KMS-11 (cell line): ENCODE results near the gene WDR46.
A peak's percentile ranks its signal among the peaks of the same experiment; 100 is the strongest.
"Not testable (repeated sequence)": the region's sequence is repeated elsewhere in the genome, so short reads cannot be mapped to it uniquely, and the experiment has no call there.

Experiments used
- H2AFZ ChIP-seq: fragments of 200-600 bp; sonication (generic); 2 replicates; pipeline ENCODE4 v1.6.1; 2016; ENCODE audit warnings: antibody characterized with exemption, mixed run types, low read depth
- H3K27ac ChIP-seq: fragments of 200-600 bp; sonication (generic); 2 replicates; pipeline ENCODE4 v1.6.1; 2016; ENCODE audit warnings: mild to moderate bottlenecking, mixed run types
- H3K27me3 ChIP-seq: fragments of 200-600 bp; sonication (generic); 2 replicates; pipeline ENCODE4 v1.6.1; 2017; ENCODE audit warnings: mild to moderate bottlenecking, low read depth, mixed run types, moderate library complexity; ENCODE audit not compliant: insufficient read depth
- H3K36me3 ChIP-seq: fragments of 200-600 bp; sonication (generic); 2 replicates; pipeline ENCODE4 v1.6.1; 2017; ENCODE audit warnings: mild to moderate bottlenecking, mixed run types; ENCODE audit not compliant: insufficient read depth
- H3K4me1 ChIP-seq: fragments of 200-600 bp; sonication (generic); 2 replicates; pipeline ENCODE4 v1.6.1; 2016; ENCODE audit warnings: mild to moderate bottlenecking, low read depth, mixed run types; ENCODE audit not compliant: poor library complexity, severe bottlenecking
- H3K4me2 ChIP-seq: fragments of 200-600 bp; sonication (generic); 2 replicates; pipeline ENCODE4 v1.7.0; 2016; ENCODE audit warnings: mild to moderate bottlenecking, mixed run types
- H3K4me3 ChIP-seq: fragments of 200-600 bp; sonication (generic); IDR thresholded peaks from 2 replicates; pipeline ENCODE4 v1.6.1; 2017; ENCODE audit warnings: low read depth, low read length, mixed read lengths; ENCODE audit not compliant: insufficient read depth
- H3K79me2 ChIP-seq: fragments of 200-600 bp; sonication (generic); 2 replicates; pipeline ENCODE4 v1.6.1; 2016; ENCODE audit warnings: low read depth, mixed run types; ENCODE audit not compliant: insufficient read depth
- H3K9ac ChIP-seq: fragments of 200-600 bp; sonication (generic); 2 replicates; pipeline ENCODE4 v1.6.1; 2016; ENCODE audit warnings: mild to moderate bottlenecking, mixed run types
- H4K20me1 ChIP-seq: fragments of 200-600 bp; sonication (generic); 2 replicates; pipeline ENCODE4 v1.6.1; 2016; ENCODE audit warnings: mild to moderate bottlenecking, mixed run types; ENCODE audit not compliant: insufficient read depth
- TF ChIP-seq, protein P1 (sequence below): fragments of 200-600 bp; sonication (generic); conservative IDR thresholded peaks from 2 replicates; pipeline ENCODE4 v1.6.1; 2017; ENCODE audit warnings: low read depth, mild to moderate bottlenecking, antibody characterized with exemption, low read length, moderate library complexity, mixed read lengths

Gene WDR46

DNA sequence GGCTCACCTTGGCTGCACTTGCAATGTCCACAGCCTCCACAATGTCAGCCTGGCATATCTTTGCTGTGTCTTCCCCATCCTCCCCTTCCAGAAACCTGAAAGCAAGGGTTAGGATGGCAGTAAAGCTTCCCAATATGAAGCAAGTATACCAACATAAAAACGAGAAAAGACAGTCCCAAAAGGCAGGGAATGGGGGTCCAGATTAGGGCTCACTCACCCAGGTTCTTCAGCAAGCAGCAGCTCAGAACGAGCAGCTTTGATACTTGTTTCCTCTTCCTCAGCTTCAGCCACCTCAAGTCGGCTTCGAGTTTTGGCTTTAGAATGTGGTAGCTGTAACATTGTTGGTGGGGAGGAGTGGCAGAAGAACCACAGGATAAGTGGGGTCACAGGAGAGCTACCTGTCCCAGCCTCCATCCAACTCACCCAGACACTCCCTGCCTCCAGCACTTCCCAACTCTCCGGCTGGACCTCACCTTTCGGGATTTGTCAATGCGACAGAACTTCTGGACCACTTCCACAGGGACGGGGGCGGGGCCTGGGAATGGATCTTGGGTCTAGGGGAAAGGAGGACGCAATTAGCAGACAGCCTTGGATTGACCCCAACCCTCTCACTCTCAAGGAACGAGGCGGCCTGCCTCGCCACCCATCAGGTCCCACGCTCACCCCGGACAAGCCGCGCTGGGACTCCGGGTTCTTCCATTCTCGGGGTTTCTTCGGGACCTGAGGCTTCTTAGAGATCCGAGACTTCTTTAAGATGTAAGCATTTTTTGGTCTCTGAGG, 708 bp downstream of the WDR46 start:
- peaks cover 23% of the 10 kb centered on the region; the same call in 1 of the 2 replicates for H3K79me2 ChIP-seq
- peak overlapping the region; percentile 96 for H3K4me2 ChIP-seq
- no peak overlapping the region for H3K27ac ChIP-seq
- H3K36me3 ChIP-seq: no peaks in the 10 kb centered on the region; the same call in 1 of the 2 replicates
- peak overlapping the region; percentile 40; the same call in 1 of the 2 replicates for H2AFZ ChIP-seq
- peak overlapping the region; percentile 40; the same call in 1 of the 2 replicates for H3K9ac ChIP-seq
- peak overlapping the region; percentile 22 for H3K4me3 ChIP-seq
- H3K4me1 ChIP-seq: peaks cover 18% of the 10 kb centered on the region
- TF ChIP-seq, protein P1, sequence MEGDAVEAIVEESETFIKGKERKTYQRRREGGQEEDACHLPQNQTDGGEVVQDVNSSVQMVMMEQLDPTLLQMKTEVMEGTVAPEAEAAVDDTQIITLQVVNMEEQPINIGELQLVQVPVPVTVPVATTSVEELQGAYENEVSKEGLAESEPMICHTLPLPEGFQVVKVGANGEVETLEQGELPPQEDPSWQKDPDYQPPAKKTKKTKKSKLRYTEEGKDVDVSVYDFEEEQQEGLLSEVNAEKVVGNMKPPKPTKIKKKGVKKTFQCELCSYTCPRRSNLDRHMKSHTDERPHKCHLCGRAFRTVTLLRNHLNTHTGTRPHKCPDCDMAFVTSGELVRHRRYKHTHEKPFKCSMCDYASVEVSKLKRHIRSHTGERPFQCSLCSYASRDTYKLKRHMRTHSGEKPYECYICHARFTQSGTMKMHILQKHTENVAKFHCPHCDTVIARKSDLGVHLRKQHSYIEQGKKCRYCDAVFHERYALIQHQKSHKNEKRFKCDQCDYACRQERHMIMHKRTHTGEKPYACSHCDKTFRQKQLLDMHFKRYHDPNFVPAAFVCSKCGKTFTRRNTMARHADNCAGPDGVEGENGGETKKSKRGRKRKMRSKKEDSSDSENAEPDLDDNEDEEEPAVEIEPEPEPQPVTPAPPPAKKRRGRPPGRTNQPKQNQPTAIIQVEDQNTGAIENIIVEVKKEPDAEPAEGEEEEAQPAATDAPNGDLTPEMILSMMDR: no peak
- no peaks in the 10 kb centered on the region for H3K27me3 ChIP-seq
- H4K20me1 ChIP-seq: no peaks in the 10 kb centered on the region

DNA sequence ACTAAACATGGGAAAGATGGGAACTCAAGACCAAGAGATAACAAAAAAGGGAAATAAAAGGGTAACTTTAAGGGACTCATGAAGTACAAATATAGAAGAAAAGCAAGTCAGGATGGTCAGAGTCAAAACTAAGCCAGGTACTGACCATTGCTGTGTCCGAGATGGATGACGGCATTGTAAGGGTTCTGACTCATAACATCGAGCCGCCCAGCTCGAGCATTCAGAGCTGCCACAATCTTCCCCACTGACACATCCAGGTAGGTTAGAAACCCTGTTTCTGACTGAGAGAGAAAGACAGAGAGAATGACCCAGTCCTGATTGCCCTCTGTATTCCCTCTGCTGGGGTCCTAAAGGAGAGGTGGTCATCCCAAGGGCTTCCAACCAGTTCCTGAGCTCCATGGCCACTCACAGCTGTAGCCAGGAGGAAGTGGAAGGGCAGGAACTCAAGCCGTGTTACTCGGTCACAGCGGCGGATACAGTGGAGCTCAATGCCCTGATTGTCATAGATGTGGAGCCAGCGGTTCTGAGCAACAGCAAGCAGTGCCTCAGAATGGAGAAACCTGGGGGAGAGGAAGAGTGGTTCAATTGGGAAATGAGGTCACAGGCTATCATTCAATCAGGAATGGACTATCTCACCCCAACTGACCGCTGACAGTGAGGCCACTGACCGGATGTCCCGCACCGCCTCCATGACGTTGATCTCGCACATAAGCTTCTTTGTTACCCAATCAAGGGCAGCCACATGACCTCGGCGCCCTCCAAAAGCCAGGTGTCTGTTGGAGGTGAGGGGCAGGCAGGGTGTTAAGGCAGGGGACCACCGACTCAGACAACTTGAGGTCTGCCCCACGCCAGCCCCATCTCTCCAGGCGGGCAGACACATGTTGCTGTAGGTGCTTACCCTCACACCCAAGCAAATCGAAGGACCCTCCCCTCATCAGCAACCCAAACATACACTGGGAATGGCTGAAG, 1.8 kb downstream of the WDR46 start:
- Histone ChIP-seq H2AFZ (no peak overlapping the region), H3K27me3 (no peaks in the 10 kb centered on the region), H3K4me3 (no peak overlapping the region), H4K20me1 (no peaks in the 10 kb centered on the region), H3K4me2 (0 out of 2 replicates have a peak overlapping the region, but pooled peaks have one; percentile 96), H3K36me3 (no peaks in the 10 kb centered on the region; the same call in 1 of the 2 replicates), H3K9ac (no peak overlapping the region), H3K79me2 (peaks cover 23% of the 10 kb centered on the region; the same call in 1 of the 2 replicates), H3K27ac (no peak overlapping the region), H3K4me1 (peaks cover 18% of the 10 kb centered on the region)
- TF ChIP-seq, protein P1: no peak

DNA sequence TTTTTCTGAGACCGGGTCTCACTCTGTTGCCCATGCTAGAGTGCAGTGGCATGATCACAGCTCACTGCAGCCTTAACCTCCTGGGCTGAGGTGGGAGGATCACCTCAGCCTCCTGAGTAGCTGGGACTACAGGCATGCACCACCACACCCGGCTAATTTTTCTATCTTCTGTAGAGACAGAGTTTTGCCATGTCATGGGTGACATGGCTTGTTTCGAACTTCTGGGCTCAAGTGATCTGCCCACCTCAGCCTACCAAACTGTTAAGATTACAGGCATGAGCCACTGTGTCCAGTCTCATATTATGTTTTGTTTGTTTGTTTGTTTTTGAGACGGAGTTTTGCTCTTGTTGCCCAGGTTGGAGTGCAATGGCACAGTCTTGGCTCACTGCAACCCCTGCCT, 3.8 kb downstream of the WDR46 start:
- Histone ChIP-seq H3K79me2 (peaks cover 18% of the 10 kb centered on the region; the same call in 1 of the 2 replicates), H3K4me1 (peaks cover 11% of the 10 kb centered on the region)
- not testable (repeated sequence) for H4K20me1 ChIP-seq

DNA sequence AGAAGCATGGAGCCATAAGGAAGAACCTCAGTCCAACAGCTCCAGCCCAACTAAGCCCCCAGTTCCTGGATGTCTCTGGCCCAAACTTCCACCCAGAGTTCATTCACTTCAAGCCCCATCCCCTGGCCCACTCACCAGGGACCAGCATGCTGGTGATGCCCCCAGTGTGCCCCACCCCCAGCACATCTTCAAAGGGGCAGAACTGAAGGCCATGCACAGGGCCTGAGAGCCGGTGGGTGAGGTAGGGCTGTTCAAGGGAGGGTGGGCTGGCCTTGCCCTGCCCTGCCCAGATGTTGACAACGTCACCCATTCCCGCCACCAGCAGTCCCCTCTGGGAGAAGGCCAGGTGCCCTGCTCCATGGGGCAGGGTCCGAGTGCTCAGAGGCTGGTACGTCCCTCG, 8.5 kb downstream of the WDR46 start:
- no peaks in the 10 kb centered on the region for H3K79me2 ChIP-seq
- no peak overlapping the region for H3K4me3 ChIP-seq
- no peaks in the 10 kb centered on the region for H3K27me3 ChIP-seq
- H3K36me3 ChIP-seq: peaks cover 3% of the 10 kb centered on the region; the same call in 1 of the 2 replicates
- no peak overlapping the region for H3K9ac ChIP-seq
- H4K20me1 ChIP-seq: no peaks in the 10 kb centered on the region
- no peaks in the 10 kb centered on the region for H3K4me1 ChIP-seq
- H3K27ac ChIP-seq: no peak overlapping the region
- H3K4me2 ChIP-seq: no peak overlapping the region
- no peak overlapping the region for H2AFZ ChIP-seq
- TF ChIP-seq, protein P1: no peak

More for the DNA sequence above, 3.8 kb downstream of the WDR46 start:
- not testable (repeated sequence) for H3K27ac ChIP-seq, H3K36me3 ChIP-seq, H3K27me3 ChIP-seq, H3K9ac ChIP-seq, H3K4me3 ChIP-seq, H2AFZ ChIP-seq, H3K4me2 ChIP-seq
